ENCODE results near the gene VWF. TPM values are rescaled to one million over a fixed set of nuclear protein-coding genes. Genes with fewer than 3 reads are reported as not detected.
"Not testable (repeated sequence)": the region's sequence is repeated elsewhere in the genome, so short reads cannot be mapped to it uniquely, and the experiment has no call there.

Gene VWF
- total and polyA plus RNA-seq, 10 of the 15 experiments (the other 5 are each of a cell fraction or from before 2014, with no cell fraction given): 0.08 to 0.23 TPM; not detected in 8

DNA sequence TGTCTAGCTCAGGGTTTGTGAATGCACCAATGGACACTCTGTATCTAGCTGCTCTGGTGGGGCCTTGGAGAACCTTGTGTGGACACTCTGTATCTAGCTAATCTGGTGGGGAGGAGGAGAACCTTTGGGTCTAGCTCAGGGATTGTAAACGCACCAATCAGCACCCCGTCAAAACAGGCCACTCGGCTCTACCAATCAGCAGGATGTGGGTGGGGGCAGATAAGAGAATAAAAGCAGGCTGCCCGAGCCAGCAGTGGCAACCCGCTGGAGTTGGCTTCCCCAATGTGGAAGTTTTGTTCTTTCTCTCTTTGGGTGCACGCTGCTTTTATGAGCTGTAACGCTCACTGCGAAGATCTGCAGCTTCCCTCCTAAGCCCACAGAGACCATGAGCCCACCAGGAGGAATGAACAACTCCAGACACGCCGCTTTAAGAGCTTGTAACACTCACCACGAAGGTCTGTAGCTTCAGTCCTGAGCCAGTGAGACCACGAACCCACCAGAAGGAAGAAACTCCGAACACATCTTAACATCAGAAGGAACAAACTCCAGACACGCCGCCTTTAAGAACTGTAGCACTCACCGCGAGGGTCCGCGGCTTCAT lies 35.7 kb upstream of the VWF start:
- H3K9me3 ChIP-seq (replicated peaks; ENCODE audit: control insufficient read depth, insufficient read depth, low read length); H2AFZ ChIP-seq (ENCODE audit: control insufficient read depth, low read depth, low read length); DNase-seq (ENCODE audit: low read depth, low spot score); in situ Hi-C loops (cut with MboI); H4K20me1 ChIP-seq (ENCODE audit: control insufficient read depth, insufficient read depth); H3K27ac ChIP-seq (ENCODE audit: control insufficient read depth, insufficient read depth); H3K4me1 ChIP-seq (ENCODE audit: control insufficient read depth, insufficient read depth, low read length); intact Hi-C loops (cut with micrococcal nuclease; ENCODE audit: unreplicated experiment); FAIRE-seq; SMC1A ChIA-PET (ENCODE audit: uncharacterized antibody, unreplicated experiment); ATAC-seq; CTCF ChIA-PET; RAD21 ChIA-PET (ENCODE audit: unreplicated experiment); H3K4me3 ChIP-seq; H3K27me3 ChIP-seq (replicated peaks in 1 of 2; ENCODE audit: control insufficient read depth in 2 of 2, insufficient read depth in 2 of 2, low read length in 1 of 2); H3K79me2 ChIP-seq (ENCODE audit: control insufficient read depth, insufficient read depth, low read length); H3K36me3 ChIP-seq (ENCODE audit: control insufficient read depth in 2 of 2, insufficient read depth in 2 of 2, low read length in 1 of 2); POLR2A ChIA-PET; H3K4me2 ChIP-seq (ENCODE audit: control insufficient read depth, insufficient read depth); BruUV-seq (replicated peaks); H3K9ac ChIP-seq (ENCODE audit: control insufficient read depth, insufficient read depth, low read length): not testable (repeated sequence)
- 0 out of 2 replicates have a peak, but pooled peaks have one; percentile 7 for TF ChIP-seq NFYB (IDR thresholded peaks at IDR 0.05; ENCODE audit: insufficient read depth, low read depth, low read length)
- 63% methylated on average over 19 of the region's 19 CpGs for WGBS (ENCODE audit: insufficient coverage, insufficient replicate concordance, low lambda C conversion rate, missing lambda C conversion rate)

GRCh38 chr12:6159166-6160011 lies 34.9 kb upstream of the VWF start:
- DNase-seq (ENCODE audit: low read depth, low spot score); CTCF ChIA-PET; H3K36me3 ChIP-seq (ENCODE audit: control insufficient read depth in 2 of 2, insufficient read depth in 2 of 2, low read length in 1 of 2); H3K9me3 ChIP-seq (replicated peaks; ENCODE audit: control insufficient read depth, insufficient read depth, low read length); in situ Hi-C loops (cut with MboI); SMC1A ChIA-PET (ENCODE audit: uncharacterized antibody, unreplicated experiment); H3K27me3 ChIP-seq (replicated peaks in 1 of 2; ENCODE audit: control insufficient read depth in 2 of 2, insufficient read depth in 2 of 2, low read length in 1 of 2); H3K27ac ChIP-seq (ENCODE audit: control insufficient read depth, insufficient read depth); POLR2A ChIA-PET; H3K4me2 ChIP-seq (ENCODE audit: control insufficient read depth, insufficient read depth); FAIRE-seq; H2AFZ ChIP-seq (ENCODE audit: control insufficient read depth, low read depth, low read length); H3K4me3 ChIP-seq; intact Hi-C loops (cut with micrococcal nuclease; ENCODE audit: unreplicated experiment); H3K4me1 ChIP-seq (ENCODE audit: control insufficient read depth, insufficient read depth, low read length); H4K20me1 ChIP-seq (ENCODE audit: control insufficient read depth, insufficient read depth); ATAC-seq; BruUV-seq (replicated peaks); H3K9ac ChIP-seq (ENCODE audit: control insufficient read depth, insufficient read depth, low read length); H3K79me2 ChIP-seq (ENCODE audit: control insufficient read depth, insufficient read depth, low read length); RAD21 ChIA-PET (ENCODE audit: unreplicated experiment): not testable (repeated sequence)
- 78% methylated on average over 49 of the region's 50 CpGs for WGBS (ENCODE audit: insufficient coverage, insufficient replicate concordance, low lambda C conversion rate, missing lambda C conversion rate)
